Neural progenitor cell (in vitro differentiated cells): ENCODE measurements around the gene TAC3. TPM values are rescaled to one million over a fixed set of nuclear protein-coding genes. Genes with fewer than 3 reads are reported as not detected.
"Not testable (repeated sequence)": the region's sequence is repeated elsewhere in the genome, so short reads cannot be mapped to it uniquely, and the experiment has no call there.

Source experiments
- DNase-seq: peaks from one replicate; pipeline ENCODE4 v3.0.0-alpha.2; 2016; ENCODE audit warnings: low spot score
- H2AFZ ChIP-seq: fragments of 200-600 bp; sonication (generic); replicated peaks from 2 replicates; pipeline ENCODE4 v1.6.1; 2016; ENCODE audit warnings: antibody characterized with exemption
- H3F3A ChIP-seq: fragments of 200-600 bp; sonication (generic); 2 replicates; pipeline ENCODE4 v1.6.1; 2016; ENCODE audit warnings: antibody characterized with exemption, low read depth
- H3K27ac ChIP-seq: fragments of 200-600 bp; sonication (generic); 2 replicates; pipeline ENCODE4 v1.5.1; 2016; ENCODE audit warnings: mild to moderate bottlenecking
- H3K27me3 ChIP-seq: fragments of 200-600 bp; sonication (generic); 2 replicates; pipeline ENCODE4 v1.6.1; 2016; ENCODE audit warnings: mild to moderate bottlenecking, moderate library complexity
- H3K36me3 ChIP-seq: fragments of 200-600 bp; sonication (generic); 2 replicates; pipeline ENCODE4 v1.5.1; 2016
- H3K4me1 ChIP-seq: fragments of 200-600 bp; sonication (generic); 2 replicates; pipeline ENCODE4 v1.6.1; 2016; ENCODE audit warnings: mixed run types
- H3K4me2 ChIP-seq: fragments of 200-600 bp; sonication (generic); 2 replicates; pipeline ENCODE4 v1.6.1; 2016
- H3K4me3 ChIP-seq: fragments of 200-600 bp; sonication (generic); 2 replicates; pipeline ENCODE4 v1.5.1; 2016
- H3K79me2 ChIP-seq: fragments of 200-600 bp; sonication (generic); 2 replicates; pipeline ENCODE4 v1.6.1; 2016; ENCODE audit warnings: low read depth
- H3K9ac ChIP-seq: fragments of 200-600 bp; sonication (generic); 2 replicates; pipeline ENCODE4 v1.6.1; 2016
- H3K9me3 ChIP-seq: fragments of 200-600 bp; sonication (generic); 2 replicates; pipeline ENCODE4 v1.5.1; 2016; ENCODE audit warnings: low read depth
- H4K20me1 ChIP-seq: fragments of 200-600 bp; sonication (generic); 2 replicates; pipeline ENCODE4 v1.6.1; 2016; ENCODE audit warnings: low read depth
- H3K27ac Mint-ChIP-seq: 3 replicates; pipeline ENCODE4 v1.8.0; 2021; ENCODE audit warnings: mixed read lengths
- H3K27me3 Mint-ChIP-seq: 2 replicates; pipeline ENCODE4 v1.8.0; 2022; ENCODE audit warnings: low read depth, mild to moderate bottlenecking, inconsistent platforms, moderate library complexity, mixed read lengths; ENCODE audit not compliant: insufficient read depth
- H3K36me3 Mint-ChIP-seq: 3 replicates; pipeline ENCODE4 v1.8.0; 2021; ENCODE audit warnings: mixed read lengths
- H3K4me1 Mint-ChIP-seq: 3 replicates; pipeline ENCODE4 v1.8.0; 2021; ENCODE audit warnings: mixed read lengths
- H3K4me3 Mint-ChIP-seq: 3 replicates; pipeline ENCODE4 v1.8.0; 2021; ENCODE audit warnings: mild to moderate bottlenecking, moderate library complexity, mixed read lengths
- H3K9me3 Mint-ChIP-seq: 3 replicates; pipeline ENCODE4 v1.8.0; 2020; ENCODE audit warnings: mixed read lengths
- EZH2 ChIP-seq: fragments of 200-600 bp; sonication (generic); IDR thresholded peaks from 2 replicates; pipeline ENCODE4 v1.6.1; 2017; ENCODE audit warnings: antibody characterized with exemption, mild to moderate bottlenecking, moderate library complexity
- EZH2phosphoT487 ChIP-seq: fragments of 200-600 bp; sonication (generic); IDR thresholded peaks from 2 replicates; pipeline ENCODE4 v1.6.1; 2017; ENCODE audit warnings: antibody characterized with exemption
- total RNA-seq: library from RNA; depleted of rRNA; stranded (reverse); fragments of >200 nt; gene quantifications from 2 replicates; pipeline ENCODE4 v1.2.3, GENCODE V29; 2015; ENCODE audit warnings: low replicate concordance
- TF ChIP-seq, protein P1 (sequence below): fragments of 200-600 bp; sonication (generic); IDR thresholded peaks from 2 replicates; pipeline ENCODE4 v1.5.1; 2017; ENCODE audit warnings: antibody characterized with exemption, mild to moderate bottlenecking

The TAC3 gene
- total RNA-seq, 1 donor from 2014 or later: 6.0 TPM

DNA sequence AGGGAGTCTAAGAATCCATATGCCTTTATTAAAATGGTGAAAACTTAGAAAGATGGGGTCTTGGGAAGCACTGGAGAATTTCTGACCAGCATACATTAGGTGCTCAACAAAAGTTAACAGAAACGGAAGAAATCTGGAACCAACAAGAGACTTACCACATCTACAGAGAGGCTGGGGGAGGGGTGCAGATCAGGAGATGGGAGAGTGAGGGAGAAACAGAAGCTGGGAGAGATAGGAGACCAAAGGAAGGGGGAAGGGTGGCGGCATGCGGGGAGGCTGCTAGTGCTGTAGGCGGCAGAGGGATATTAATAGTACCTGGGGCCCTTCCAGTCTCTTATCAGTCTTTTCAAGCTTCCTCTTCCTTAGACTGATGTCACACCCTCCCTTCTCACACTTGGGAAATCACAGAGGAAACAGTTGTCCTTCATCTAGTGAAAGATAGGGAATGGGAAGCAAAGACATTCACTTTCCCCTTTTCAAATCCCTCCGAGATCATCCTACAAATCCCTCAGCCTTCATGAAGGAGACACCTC is 28.1 kb downstream of the TAC3 start:
- Histone ChIP-seq H2AFZ (no peak overlapping the region), H3K79me2 (no peaks in the 10 kb centered on the region), H3K27ac (no peak overlapping the region), H4K20me1 (no peaks in the 10 kb centered on the region), H3K9ac (no peak overlapping the region), H3K9me3 (no peaks in the 10 kb centered on the region), H3K27me3 (no peaks in the 10 kb centered on the region), H3K36me3 (no peaks in the 10 kb centered on the region), H3K4me2 (no peak overlapping the region), H3F3A (no peaks in the 10 kb centered on the region), H3K4me3 (no peak overlapping the region), H3K4me1 (no peaks in the 10 kb centered on the region)
- Mint-ChIP-seq H3K27ac (no peak overlapping the region), H3K4me3 (no peak overlapping the region), H3K9me3 (no peaks in the 10 kb centered on the region), H3K4me1 (peaks cover 3% of the 10 kb centered on the region), H3K27me3 (no peaks in the 10 kb centered on the region), H3K36me3 (peaks cover 2% of the 10 kb centered on the region)
- TF ChIP-seq EZH2 (no peak), EZH2phosphoT487 (no peak)
- TF ChIP-seq, protein P1, sequence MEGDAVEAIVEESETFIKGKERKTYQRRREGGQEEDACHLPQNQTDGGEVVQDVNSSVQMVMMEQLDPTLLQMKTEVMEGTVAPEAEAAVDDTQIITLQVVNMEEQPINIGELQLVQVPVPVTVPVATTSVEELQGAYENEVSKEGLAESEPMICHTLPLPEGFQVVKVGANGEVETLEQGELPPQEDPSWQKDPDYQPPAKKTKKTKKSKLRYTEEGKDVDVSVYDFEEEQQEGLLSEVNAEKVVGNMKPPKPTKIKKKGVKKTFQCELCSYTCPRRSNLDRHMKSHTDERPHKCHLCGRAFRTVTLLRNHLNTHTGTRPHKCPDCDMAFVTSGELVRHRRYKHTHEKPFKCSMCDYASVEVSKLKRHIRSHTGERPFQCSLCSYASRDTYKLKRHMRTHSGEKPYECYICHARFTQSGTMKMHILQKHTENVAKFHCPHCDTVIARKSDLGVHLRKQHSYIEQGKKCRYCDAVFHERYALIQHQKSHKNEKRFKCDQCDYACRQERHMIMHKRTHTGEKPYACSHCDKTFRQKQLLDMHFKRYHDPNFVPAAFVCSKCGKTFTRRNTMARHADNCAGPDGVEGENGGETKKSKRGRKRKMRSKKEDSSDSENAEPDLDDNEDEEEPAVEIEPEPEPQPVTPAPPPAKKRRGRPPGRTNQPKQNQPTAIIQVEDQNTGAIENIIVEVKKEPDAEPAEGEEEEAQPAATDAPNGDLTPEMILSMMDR: no peak
- no peak for DNase-seq

DNA sequence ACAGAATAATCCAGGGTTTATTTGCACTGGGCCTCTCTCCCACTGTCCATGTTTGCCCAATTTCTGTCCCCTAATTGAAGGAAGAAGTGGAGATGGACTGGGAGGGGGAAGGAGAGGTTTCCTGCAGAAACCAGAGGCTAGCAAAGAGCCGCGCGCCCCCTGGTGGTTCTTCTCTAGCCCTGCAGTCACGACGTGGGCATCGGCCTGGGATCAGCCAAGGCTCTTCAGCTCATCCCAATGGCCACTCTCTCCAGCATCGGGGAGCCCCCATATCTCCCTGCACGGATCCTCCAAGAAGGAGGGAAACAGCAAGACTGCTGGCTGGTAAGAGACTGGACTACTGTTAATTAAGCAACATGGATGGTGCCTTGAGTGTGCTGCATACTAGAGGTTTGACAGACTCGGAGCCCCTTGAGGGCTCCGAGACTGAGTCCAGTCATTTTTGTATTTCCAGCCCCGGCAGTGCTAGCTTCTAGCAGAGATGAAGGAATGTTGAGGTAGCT is 28.7 kb downstream of the TAC3 start:
- no peak overlapping the region for H3K27ac ChIP-seq
- H3K9me3 ChIP-seq: no peaks in the 10 kb centered on the region
- H3K4me1 ChIP-seq: no peaks in the 10 kb centered on the region
- Mint-ChIP-seq H3K27ac (no peak overlapping the region), H3K27me3 (no peaks in the 10 kb centered on the region), H3K9me3 (no peaks in the 10 kb centered on the region), H3K4me1 (peaks cover 3% of the 10 kb centered on the region), H3K36me3 (no peaks in the 10 kb centered on the region), H3K4me3 (no peak overlapping the region)
- peak overlapping the region; percentile 38 for H2AFZ ChIP-seq
- TF ChIP-seq EZH2phosphoT487: no peak
- TF ChIP-seq, protein P1: peak; percentile 97
- no peaks in the 10 kb centered on the region for H4K20me1 ChIP-seq
- no peaks in the 10 kb centered on the region for H3F3A ChIP-seq
- H3K4me2 ChIP-seq: no peak overlapping the region
- no peak overlapping the region for H3K9ac ChIP-seq
- no peaks in the 10 kb centered on the region for H3K36me3 ChIP-seq
- no peak overlapping the region for H3K4me3 ChIP-seq
- no peaks in the 10 kb centered on the region for H3K27me3 ChIP-seq
- peak; percentile 89 for DNase-seq
- no peaks in the 10 kb centered on the region for H3K79me2 ChIP-seq

DNA sequence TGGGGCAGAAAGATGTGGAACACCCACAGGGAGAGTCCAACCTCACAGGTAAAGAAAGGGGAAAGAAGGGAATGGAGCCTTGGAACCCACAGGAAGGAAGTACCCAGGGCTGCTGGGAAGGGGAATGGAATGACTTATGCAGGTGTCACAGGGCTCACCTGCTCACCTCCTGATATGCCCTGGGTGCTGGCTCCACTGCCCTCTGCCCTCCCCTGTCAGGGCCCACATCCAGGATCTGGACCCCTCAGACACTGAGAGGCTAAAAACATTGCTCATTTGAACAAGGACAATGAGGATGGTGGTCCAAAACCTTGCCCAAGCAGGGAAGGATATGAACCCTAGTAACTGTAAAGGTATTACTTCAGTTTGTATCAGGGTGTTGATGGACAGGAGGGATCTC is 29.3 kb downstream of the TAC3 start:
- H3K27me3 ChIP-seq: no peaks in the 10 kb centered on the region
- H3K4me3 Mint-ChIP-seq: no peak overlapping the region
- no peak overlapping the region for H3K4me3 ChIP-seq
- no peaks in the 10 kb centered on the region for H3K36me3 Mint-ChIP-seq
- H2AFZ ChIP-seq: peak overlapping the region; percentile 38
- H3F3A ChIP-seq: no peaks in the 10 kb centered on the region
- no peaks in the 10 kb centered on the region for H4K20me1 ChIP-seq
- no peaks in the 10 kb centered on the region for H3K9me3 ChIP-seq
- no peak for DNase-seq
- no peaks in the 10 kb centered on the region for H3K27me3 Mint-ChIP-seq
- no peaks in the 10 kb centered on the region for H3K4me1 ChIP-seq
- no peak overlapping the region for H3K27ac ChIP-seq
- H3K9me3 Mint-ChIP-seq: no peaks in the 10 kb centered on the region
- peak overlapping the region; percentile 59 for H3K27ac Mint-ChIP-seq
- no peak overlapping the region for H3K4me2 ChIP-seq
- H3K4me1 Mint-ChIP-seq: peaks cover 3% of the 10 kb centered on the region
- H3K36me3 ChIP-seq: no peaks in the 10 kb centered on the region
- TF ChIP-seq, protein P1: no peak
- TF ChIP-seq EZH2phosphoT487 (no peak), EZH2 (no peak)
- H3K79me2 ChIP-seq: no peaks in the 10 kb centered on the region
- no peak overlapping the region for H3K9ac ChIP-seq

DNA sequence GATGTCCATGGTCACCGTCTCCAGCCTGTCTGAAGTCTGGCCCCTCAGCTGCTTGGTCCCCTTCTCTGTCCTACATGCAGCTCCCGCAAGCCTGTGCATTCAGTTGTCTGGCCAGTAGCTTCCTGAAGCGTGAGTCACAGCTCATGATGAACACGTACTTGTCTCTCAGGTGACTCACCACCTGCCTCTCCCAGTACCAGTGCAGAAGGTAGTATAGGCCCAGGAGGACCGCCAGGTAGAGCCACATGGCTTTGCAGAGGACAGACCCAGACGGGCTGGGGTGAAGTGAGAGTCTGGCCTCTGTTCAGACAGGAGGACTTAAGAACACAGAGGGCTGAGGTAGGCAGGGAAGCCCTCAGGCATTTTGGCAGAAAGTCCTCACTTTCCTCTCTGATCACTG is 30.6 kb downstream of the TAC3 start:
- not testable (repeated sequence) for H3K4me3 ChIP-seq
- DNase-seq: peak; percentile 0

More for the DNA sequence above, 30.6 kb downstream of the TAC3 start:
- H2AFZ ChIP-seq, H3K4me1 Mint-ChIP-seq, H3K9me3 ChIP-seq, H3K36me3 Mint-ChIP-seq, H3K4me2 ChIP-seq, H3K9me3 Mint-ChIP-seq, H3K9ac ChIP-seq, H4K20me1 ChIP-seq, H3K27ac Mint-ChIP-seq, H3K4me1 ChIP-seq, H3K4me3 Mint-ChIP-seq, H3F3A ChIP-seq, H3K27me3 Mint-ChIP-seq, H3K27me3 ChIP-seq, H3K36me3 ChIP-seq, H3K79me2 ChIP-seq, H3K27ac ChIP-seq: not testable (repeated sequence)
